AG04450 (cell line): Measurements from ENCODE around the gene MEGF11. TPM values are rescaled to one million over a fixed set of nuclear protein-coding genes. Genes with fewer than 3 reads are reported as not detected.

ENCODE experiments used
- CTCF ChIA-PET: fragments of 300-600, 350-600 bp; formaldehyde crosslinking; extraction: SDS; loops from one replicate; lab custom pipeline; 2022; ENCODE audit warnings: antibody characterized with exemption, inconsistent platforms; lab: Charles Lee
- POLR2A ChIA-PET: fragments of 350-600 bp; formaldehyde crosslinking; extraction: SDS; loops from one replicate; lab custom pipeline; 2021; ENCODE audit warnings: antibody characterized with exemption, inconsistent platforms; lab: Yijun Ruan, JAX
- DNase-seq: peaks from one replicate; pipeline ENCODE4 v3.0.0-alpha.2; 2011; ENCODE audit warnings: low read depth, low spot score
- H3K27ac ChIP-seq: one replicate; pipeline ENCODE4 v1.5.1; 2012; ENCODE audit warnings: low read depth, low read length, control low read depth
- H3K27me3 ChIP-seq: one replicate; pipeline ENCODE4 v1.6.0; 2012; ENCODE audit warnings: low read length; ENCODE audit not compliant: control insufficient read depth, insufficient read depth
- H3K4me3 ChIP-seq: 2 replicates; pipeline ENCODE4 v1.5.1; 2011; ENCODE audit warnings: mild to moderate bottlenecking, low read depth, low read length, control low read depth
- H3K9me3 ChIP-seq: 2 replicates; pipeline ENCODE4 v1.5.1; 2012; ENCODE audit warnings: low read length; ENCODE audit not compliant: control insufficient read depth, insufficient read depth
- CTCF ChIP-seq: IDR thresholded peaks from 2 replicates; pipeline ENCODE4 v1.5.1; 2011; ENCODE audit warnings: low read depth, low read length, control low read depth, inconsistent platforms
- polyA plus RNA-seq: library from polyadenylated mRNA; depleted of rRNA; stranded (reverse); fragments of >200 nt; gene quantifications from 2 replicates; pipeline ENCODE4 v1.2.3, GENCODE V29; 2011

Gene MEGF11
- polyA plus RNA-seq, 1 experiment = not detected

DNA sequence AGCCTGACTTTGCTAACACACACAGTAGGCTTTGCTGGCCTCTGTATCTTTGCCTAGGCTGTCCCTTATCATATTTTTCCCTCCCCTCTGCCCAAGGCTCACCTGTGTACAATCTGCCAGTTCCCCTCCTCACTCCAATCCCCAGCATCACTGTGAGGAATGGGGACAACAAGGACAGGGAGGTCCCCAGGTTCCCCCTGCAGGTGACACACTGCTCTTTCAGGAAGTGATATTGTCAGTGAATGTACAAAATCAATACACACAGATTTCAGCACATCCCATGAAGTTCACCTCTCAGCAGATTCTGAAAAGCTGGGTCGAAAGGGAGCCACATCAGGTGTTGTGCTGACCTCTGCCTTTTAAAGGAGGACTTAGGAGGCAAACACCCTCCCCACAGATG is 206.8 kb downstream of the MEGF11 start:
- ChIA-PET CTCF (no interaction called here), POLR2A (no interaction called here)
- TF ChIP-seq CTCF = no peak
- Histone ChIP-seq H3K27ac (no peak overlapping the region), H3K9me3 (no peaks in the 10 kb centered on the region), H3K4me3 (no peak overlapping the region), H3K27me3 (peaks cover 18% of the 10 kb centered on the region)
- DNase-seq = no peak

DNA sequence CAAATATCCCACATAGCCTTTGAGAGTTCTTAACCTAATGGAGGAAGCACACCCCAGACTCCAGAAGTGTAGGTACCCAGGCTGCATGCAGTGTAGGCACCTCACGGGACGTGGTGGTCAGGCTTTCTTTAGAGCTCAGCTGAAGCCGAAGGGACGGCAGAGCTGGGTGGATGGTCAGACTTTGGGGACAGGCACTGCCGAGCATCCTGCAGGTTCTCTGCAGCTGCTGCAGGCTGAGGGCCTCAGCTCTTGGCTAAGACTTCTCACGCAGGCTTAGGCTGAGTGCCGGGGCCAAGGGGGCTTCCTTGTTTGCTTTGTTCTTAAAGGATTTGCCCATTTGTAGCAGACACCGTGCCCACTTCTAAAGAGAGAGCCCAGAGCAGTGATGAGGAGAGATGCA is 207.2 kb downstream of the MEGF11 start:
- DNase-seq = no peak
- Histone ChIP-seq H3K27me3 (peaks cover 20% of the 10 kb centered on the region), H3K27ac (no peak overlapping the region), H3K4me3 (no peak overlapping the region), H3K9me3 (no peaks in the 10 kb centered on the region)
- POLR2A ChIA-PET = no interaction called here
- TF ChIP-seq CTCF = no peak
- CTCF ChIA-PET = no interaction called here

- H3K27ac ChIP-seq = no peak overlapping the region
- H3K4me3 ChIP-seq = no peak overlapping the region
- TF ChIP-seq CTCF = no peak
- CTCF ChIA-PET = no interaction called here
- peaks cover 25% of the 10 kb centered on the region for H3K27me3 ChIP-seq
- POLR2A ChIA-PET = no interaction called here
- H3K9me3 ChIP-seq = no peaks in the 10 kb centered on the region
- DNase-seq = no peak
Observed at GRCh38 chr15:66045542-66045941, 208.0 kb downstream of the MEGF11 start.

- TF ChIP-seq CTCF = no peak
- Histone ChIP-seq H3K27me3 (peaks cover 29% of the 10 kb centered on the region), H3K4me3 (no peak overlapping the region), H3K27ac (no peak overlapping the region), H3K9me3 (no peaks in the 10 kb centered on the region)
- no peak for DNase-seq
- POLR2A ChIA-PET = interaction anchor here (0.7 kb wide), 1 partner anchor 8 kb away, joined by 6 read pairs; no protein-coding TSS in a partner anchor
- CTCF ChIA-PET = interaction anchor here (0.7 kb wide), 1 partner anchor 56 kb away, joined by 6 read pairs; no protein-coding TSS in a partner anchor
Observed at GRCh38 chr15:66044837-66045236, 208.7 kb downstream of the MEGF11 start.

- Histone ChIP-seq H3K9me3 (no peaks in the 10 kb centered on the region), H3K27ac (no peak overlapping the region), H3K4me3 (no peak overlapping the region), H3K27me3 (peaks cover 36% of the 10 kb centered on the region)
- TF ChIP-seq CTCF = no peak
- ChIA-PET POLR2A (no interaction called here), CTCF (no interaction called here)
- no peak for DNase-seq
Observed at GRCh38 chr15:66043264-66043663, 210.3 kb downstream of the MEGF11 start.
